HG02885 (cell line): ENCODE data around the gene LYZL1.
"Not testable (repeated sequence)": the region's sequence is repeated elsewhere in the genome, so short reads cannot be mapped to it uniquely, and the experiment has no call there.

ENCODE experiments used
- ATAC-seq: cut with Tn5 transposase; IDR thresholded peaks from one replicate; pipeline ENCODE4 v1.9.1; 2021; ENCODE audit warnings: mild to moderate bottlenecking; ENCODE audit not compliant: unreplicated experiment, poor library complexity

The LYZL1 gene

GRCh38 chr10:29360215-29360853 lies 71.5 kb downstream of the LYZL1 start:
- not testable (repeated sequence) for ATAC-seq
